H1 (cell line): ENCODE results near the gene MPPED1. TPM values are rescaled to one million over a fixed set of nuclear protein-coding genes. Genes with fewer than 3 reads are reported as not detected.

Experiments used
- CTCF ChIA-PET: fragments of 300-600 bp; sonication (Branson Sonifier 250); formaldehyde crosslinking; loops from one replicate; lab custom pipeline; 2021; ENCODE audit not compliant: partially characterized antibody; lab: Charles Lee
- POLR2A ChIA-PET: fragments of 300-600 bp; sonication (Branson Sonifier 250); formaldehyde crosslinking; loops from one replicate; lab custom pipeline; 2021; ENCODE audit warnings: inconsistent platforms; ENCODE audit not compliant: partially characterized antibody; lab: Charles Lee
- DNase-seq, 2 experiments: peaks; one replicate each; pipeline versions ENCODE4 v3.0.0 to v3.0.0-alpha.2; 2010 to 2022; ENCODE audit warnings: low spot score in 2 of 2, low read depth in 1 of 2, mixed read lengths in 1 of 2
- FAIRE-seq: peaks from 2 replicates; lab custom pipeline; 2011; peaks lifted over from hg19 to GRCh38; lab: Jason Lieb, UNC
- H2AFZ ChIP-seq: 2 replicates; pipeline ENCODE4 v1.8.1; 2012; ENCODE audit warnings: low read length, inconsistent platforms
- H2AK5ac ChIP-seq: 2 replicates; pipeline ENCODE4 v1.6.1; 2013; ENCODE audit warnings: low read depth, low read length
- H2BK120ac ChIP-seq: replicated peaks from 2 replicates; pipeline ENCODE3; 2013; ENCODE audit warnings: low read depth, low read length, inconsistent platforms
- H2BK12ac ChIP-seq: 2 replicates; pipeline ENCODE4 v1.6.1; 2013; ENCODE audit warnings: low read depth, low read length
- H2BK15ac ChIP-seq: 2 replicates; pipeline ENCODE4 v1.6.1; 2013; ENCODE audit warnings: low read length
- H2BK20ac ChIP-seq: 2 replicates; pipeline ENCODE4 v1.6.1; 2013; ENCODE audit warnings: low read length
- H2BK5ac ChIP-seq: 2 replicates; pipeline ENCODE4 v1.6.1; 2013; ENCODE audit warnings: low read depth, low read length
- H3K14ac ChIP-seq: 2 replicates; pipeline ENCODE4 v1.6.1; 2013; ENCODE audit warnings: inconsistent platforms; ENCODE audit not compliant: insufficient read length
- H3K18ac ChIP-seq: 2 replicates; pipeline ENCODE4 v1.6.1; 2013; ENCODE audit warnings: low read length; ENCODE audit errors: extremely low read depth
- H3K23ac ChIP-seq: 2 replicates; pipeline ENCODE4 v1.6.1; 2013; ENCODE audit warnings: inconsistent platforms; ENCODE audit not compliant: insufficient read length
- H3K23me2 ChIP-seq: 2 replicates; pipeline ENCODE4 v1.6.1; 2013; ENCODE audit warnings: low read depth, low read length
- H3K27ac ChIP-seq: 2 replicates; pipeline ENCODE4 v1.6.1; 2011; ENCODE audit warnings: low read depth, low read length, inconsistent platforms
- H3K27me3 ChIP-seq, 4 experiments: replicated peaks in 1 of 4; 1 replicate in 1 of 4; 2 replicates in 3 of 4; pipeline versions ENCODE4 v1.6.1 to v1.8.1; 2011 to 2013; ENCODE audit warnings: low read length in 3 of 4, mild to moderate bottlenecking in 3 of 4, inconsistent platforms in 2 of 4, mixed read lengths in 2 of 4, moderate library complexity in 1 of 4; ENCODE audit not compliant: control insufficient read depth in 3 of 4, insufficient read depth in 3 of 4; ENCODE audit errors: extremely low read depth in 1 of 4
- H3K36me3 ChIP-seq, 4 experiments: 2 replicates each; pipeline versions ENCODE4 v1.6.1 to v1.8.1; 2011 to 2013; ENCODE audit warnings: mild to moderate bottlenecking in 4 of 4, low read length in 3 of 4, moderate library complexity in 2 of 4, control low read depth in 1 of 4, inconsistent platforms in 1 of 4; ENCODE audit not compliant: insufficient read depth in 4 of 4, control insufficient read depth in 2 of 4
- H3K4ac ChIP-seq: replicated peaks from 2 replicates; pipeline ENCODE3; 2013; ENCODE audit warnings: low read length, low read depth, mixed read lengths, inconsistent platforms; ENCODE audit not compliant: insufficient read length
- H3K4me1 ChIP-seq, 4 experiments: replicated peaks in 1 of 4; 1 replicate in 1 of 4; 2 replicates in 3 of 4; pipeline versions ENCODE4 v1.6.1 to v1.8.1; 2011 to 2013; ENCODE audit warnings: low read length in 3 of 4, inconsistent platforms in 2 of 4, mixed read lengths in 1 of 4; ENCODE audit not compliant: insufficient read depth in 4 of 4, control insufficient read depth in 3 of 4
- H3K4me2 ChIP-seq, 2 experiments: 2 replicates each; pipeline versions ENCODE4 v1.6.1 to v1.8.1; 2011 to 2013; ENCODE audit warnings: low read depth in 2 of 2, low read length in 2 of 2, control low read depth in 1 of 2, inconsistent platforms in 1 of 2, mild to moderate bottlenecking in 1 of 2; ENCODE audit not compliant: insufficient read depth in 1 of 2
- H3K4me3 ChIP-seq, 4 experiments: fragments of 200-600, 300-600 bp in 1 of 4; sonication (generic), shearing (Covaris generic), sonication (Bioruptor Twin) in 1 of 4; 2 replicates each; pipeline versions ENCODE4 v1.5.1 to v1.8.1; 2011 to 2016; ENCODE audit warnings: low read length in 4 of 4, low read depth in 3 of 4, control low read depth in 2 of 4, inconsistent platforms in 2 of 4, mild to moderate bottlenecking in 2 of 4, mixed read lengths in 1 of 4, moderate library complexity in 1 of 4; ENCODE audit not compliant: insufficient read depth in 2 of 4; ENCODE audit errors: extremely low read depth in 1 of 4
- H3K56ac ChIP-seq: replicated peaks from 2 replicates; pipeline ENCODE3; 2013; ENCODE audit warnings: low read depth, mild to moderate bottlenecking, mixed read lengths, low read length, inconsistent platforms; ENCODE audit not compliant: insufficient read length
- H3K79me1 ChIP-seq: 2 replicates; pipeline ENCODE4 v1.6.1; 2013; ENCODE audit warnings: low read depth, low read length, control low read depth
- H3K79me2 ChIP-seq, 2 experiments: 2 replicates each; pipeline versions ENCODE4 v1.6.1 to v1.8.1; 2012 to 2013; ENCODE audit warnings: low read length in 2 of 2, mild to moderate bottlenecking in 2 of 2, inconsistent platforms in 1 of 2; ENCODE audit not compliant: insufficient read depth in 2 of 2, control insufficient read depth in 1 of 2
- H3K9ac ChIP-seq, 4 experiments: replicated peaks in 1 of 4; 1 replicate in 1 of 4; 2 replicates in 3 of 4; pipeline versions ENCODE4 v1.6.1 to v1.8.1; 2011 to 2013; ENCODE audit warnings: low read depth in 3 of 4, low read length in 3 of 4, control low read depth in 2 of 4, mild to moderate bottlenecking in 2 of 4, moderate library complexity in 2 of 4, inconsistent platforms in 1 of 4; ENCODE audit errors: extremely low read depth in 1 of 4
- H3K9me3 ChIP-seq, 2 experiments: 2 replicates each; pipeline versions ENCODE4 v1.6.1 to v1.8.1; 2012 to 2013; ENCODE audit warnings: mild to moderate bottlenecking in 2 of 2, moderate library complexity in 2 of 2, control low read depth in 1 of 2, inconsistent platforms in 1 of 2, low read depth in 1 of 2, low read length in 1 of 2, mixed read lengths in 1 of 2; ENCODE audit not compliant: insufficient read depth in 2 of 2
- H4K20me1 ChIP-seq, 2 experiments: replicated peaks in 1 of 2; 2 replicates each; pipeline versions ENCODE3 to v1.8.1; 2011 to 2013; ENCODE audit warnings: inconsistent platforms in 2 of 2, low read length in 2 of 2, mild to moderate bottlenecking in 1 of 2; ENCODE audit not compliant: insufficient read depth in 2 of 2, control insufficient read depth in 1 of 2
- H4K5ac ChIP-seq: 2 replicates; pipeline ENCODE4 v1.6.1; 2013; ENCODE audit warnings: low read length, low read depth, mixed read lengths, inconsistent platforms; ENCODE audit not compliant: insufficient read length
- H4K8ac ChIP-seq: 2 replicates; pipeline ENCODE4 v1.8.0; 2013; ENCODE audit warnings: mild to moderate bottlenecking, moderate library complexity, low read length, inconsistent platforms; ENCODE audit not compliant: insufficient read depth; ENCODE audit errors: extremely low read depth
- H4K91ac ChIP-seq: replicated peaks from 2 replicates; pipeline ENCODE3; 2013; ENCODE audit warnings: low read length, mixed read lengths, inconsistent platforms; ENCODE audit not compliant: insufficient read length
- CHD1 ChIP-seq: IDR thresholded peaks from 2 replicates; pipeline ENCODE4 v1.6.1; 2012; ENCODE audit warnings: low read depth, low read length, improper control_type of control experiment
- CTBP2 ChIP-seq: IDR thresholded peaks from 2 replicates; pipeline ENCODE4 v1.7.0; 2011; ENCODE audit warnings: borderline replicate concordance, mild to moderate bottlenecking, moderate library complexity, mixed read lengths, low read length; ENCODE audit not compliant: insufficient read depth, insufficient read length
- CTCF ChIP-seq, 3 experiments: IDR thresholded peaks; 1 replicate in 2 of 3; 2 replicates in 1 of 3; pipeline versions ENCODE4 v1.5.1 to v1.6.1; 2011; ENCODE audit warnings: low read length in 3 of 3, mild to moderate bottlenecking in 3 of 3, inconsistent platforms in 2 of 3, low read depth in 1 of 3, moderate library complexity in 1 of 3; ENCODE audit not compliant: insufficient read depth in 1 of 3; ENCODE audit errors: control extremely low read depth in 1 of 3
- EZH2 ChIP-seq: fragments of 200-600 bp; sonication (generic); IDR thresholded peaks from 2 replicates; pipeline ENCODE4 v1.7.1; 2012; ENCODE audit warnings: low read depth, mild to moderate bottlenecking, moderate library complexity, low read length, inconsistent platforms; ENCODE audit not compliant: severe bottlenecking
- MAFK ChIP-seq: IDR thresholded peaks from 2 replicates; pipeline ENCODE4 v1.6.1; 2012; ENCODE audit warnings: low read depth, mild to moderate bottlenecking, improper control_type of control experiment, low read length
- POLR2A ChIP-seq, 2 experiments: IDR thresholded peaks; 1 replicate in 1 of 2; 2 replicates in 1 of 2; pipeline ENCODE4 v1.6.1; 2011; ENCODE audit warnings: low read depth in 2 of 2, low read length in 2 of 2, mild to moderate bottlenecking in 2 of 2; ENCODE audit errors: control extremely low read depth in 1 of 2
- POLR2AphosphoS5 ChIP-seq: IDR thresholded peaks from 2 replicates; pipeline ENCODE4 v1.6.1; 2011; ENCODE audit warnings: low read depth, low read length
- SAP30 ChIP-seq: fragments of 300-600 bp; sonication (generic); IDR thresholded peaks from 2 replicates; pipeline ENCODE4 v1.7.1; 2012; ENCODE audit warnings: low read length, moderate library complexity, mild to moderate bottlenecking, inconsistent platforms; ENCODE audit not compliant: insufficient read depth, insufficient replicate concordance
- SIX5 ChIP-seq: IDR thresholded peaks from 2 replicates; pipeline ENCODE4 v1.6.1; 2011; ENCODE audit warnings: mild to moderate bottlenecking, low read depth, low read length
- TAF7 ChIP-seq: optimal IDR thresholded peaks from 2 replicates; pipeline ENCODE3; 2011; ENCODE audit warnings: low read depth, mild to moderate bottlenecking, inconsistent platforms, low read length, moderate library complexity, borderline replicate concordance
- YY1 ChIP-seq: IDR thresholded peaks from 2 replicates; pipeline ENCODE4 v1.6.1; 2011; ENCODE audit warnings: low read depth, mild to moderate bottlenecking, low read length
- WGBS, 2 experiments: shearing (Covaris generic) in 1 of 2; methylation state at CpG; one replicate each; pipeline versions ENCODE4 v1.1.6 to v1.1.7; 2013 to 2015; ENCODE audit warnings: low lambda C conversion rate in 2 of 2, mixed read lengths in 2 of 2, inconsistent platforms in 1 of 2, low coverage in 1 of 2, missing lambda C conversion rate in 1 of 2; ENCODE audit not compliant: insufficient replicate concordance in 2 of 2, insufficient coverage in 1 of 2, insufficient read length in 1 of 2; ENCODE audit errors: extremely low coverage in 1 of 2, missing lambda C conversion rate in 1 of 2; 5-methylcytosine and 5-hydroxymethylcytosine counted together
- polyA plus RNA-seq, 7 experiments: library from polyadenylated mRNA; depleted of rRNA in 3 of 7; stranded (reverse) in 5 of 7; unstranded in 2 of 7; fragments of >200 nt in 5 of 7; fragments of 200-250 nt in 2 of 7; gene quantifications; 1 replicate in 5 of 7; 2 replicates in 1 of 7; 4 replicates in 1 of 7; pipeline versions ENCODE4 v1.2.1 to v1.2.3, GENCODE V29; 2011 to 2013; ENCODE audit warnings: missing spikeins in 2 of 7, mixed read lengths in 2 of 7
- total RNA-seq: library from RNA; stranded (reverse); fragmentation: NEBNext Ultra II Directional; extraction: Animal tissue kit (Norgen Biotek cat#: 25700); gene quantifications from 2 replicates; pipeline ENCODE4 v1.2.1, GENCODE V29; 2021

The MPPED1 gene
- total and polyA plus RNA-seq, 2 of the 8 experiments (the other 6 are each of a cell fraction or from before 2014, with no cell fraction given) = 0.29 to 0.37 TPM

GRCh38 chr22:43535741-43536140 lies 123.9 kb downstream of the MPPED1 start:
- H3K27ac ChIP-seq = no peak overlapping the region
- TF ChIP-seq TAF7 = no peak
- TF ChIP-seq CHD1 = no peak
- no peak for TF ChIP-seq EZH2
- TF ChIP-seq POLR2A (IDR thresholded peaks at IDR 0.05; ENCODE audit: control extremely low read depth in 1 of 2, low read depth in 2 of 2, low read length in 2 of 2) = no peak
- no peak for TF ChIP-seq CTCF (IDR thresholded peaks at IDR 0.05; ENCODE audit: control extremely low read depth in 1 of 3, insufficient read depth in 1 of 3, low read depth in 1 of 3, low read length in 3 of 3)
- no peak for TF ChIP-seq YY1
- no peak for TF ChIP-seq CTBP2
- no peak for TF ChIP-seq SAP30
- no peak for TF ChIP-seq MAFK
- no peak for TF ChIP-seq POLR2AphosphoS5
- no peak for TF ChIP-seq SIX5
- CTCF ChIA-PET = no interaction called here
- no peak overlapping the region for H3K4me2 ChIP-seq
- H3K4ac ChIP-seq = no peak overlapping the region
- no peak overlapping the region for H3K9ac ChIP-seq
- no peak for FAIRE-seq
- H3K14ac ChIP-seq = no peak overlapping the region
- H2BK15ac ChIP-seq = no peak overlapping the region
- no peak overlapping the region for H3K23ac ChIP-seq
- no peaks in the 10 kb centered on the region for H4K20me1 ChIP-seq
- H4K5ac ChIP-seq = no peak overlapping the region
- H4K91ac ChIP-seq = no peak overlapping the region
- no peak for DNase-seq
- no peaks in the 10 kb centered on the region for H3K79me2 ChIP-seq
- no peak overlapping the region for H2BK5ac ChIP-seq
- no peaks in the 10 kb centered on the region for H3K23me2 ChIP-seq
- no peaks in the 10 kb centered on the region for H3K27me3 ChIP-seq
- no peak overlapping the region for H3K56ac ChIP-seq
- H3K36me3 ChIP-seq = no peaks in the 10 kb centered on the region
- H2AK5ac ChIP-seq = no peak overlapping the region
- no peaks in the 10 kb centered on the region for H3K79me1 ChIP-seq
- H4K8ac ChIP-seq = no peak overlapping the region
- POLR2A ChIA-PET = no interaction called here
- no peak overlapping the region for H2BK12ac ChIP-seq
- 89% methylated on average over 5 of the region's 5 CpGs; no CpG with 5 or more reads in 1 of the 2 experiments for WGBS, 2 experiments
- H3K9me3 ChIP-seq = peaks cover 5 to 11% of the 10 kb centered on the region in 2 experiments; a peak in 3 of 4 replicates
- no peak overlapping the region for H2BK120ac ChIP-seq
- no peak overlapping the region for H2BK20ac ChIP-seq
- no peak overlapping the region for H3K4me3 ChIP-seq
- H2AFZ ChIP-seq = no peak overlapping the region
- H3K4me1 ChIP-seq = no peaks in the 10 kb centered on the region
- H3K18ac ChIP-seq = no peak overlapping the region
